CD4-positive, alpha-beta T cell treated with Interleukin-6 at 100 ng/mL for 8 hours (primary cell): ENCODE results near the gene UBE2E2.

Source experiments
- DNase-seq: peaks from one replicate; pipeline ENCODE4 v3.0.0-alpha.2; 2020; ENCODE audit warnings: mixed read lengths, low spot score

The UBE2E2 gene

DNA sequence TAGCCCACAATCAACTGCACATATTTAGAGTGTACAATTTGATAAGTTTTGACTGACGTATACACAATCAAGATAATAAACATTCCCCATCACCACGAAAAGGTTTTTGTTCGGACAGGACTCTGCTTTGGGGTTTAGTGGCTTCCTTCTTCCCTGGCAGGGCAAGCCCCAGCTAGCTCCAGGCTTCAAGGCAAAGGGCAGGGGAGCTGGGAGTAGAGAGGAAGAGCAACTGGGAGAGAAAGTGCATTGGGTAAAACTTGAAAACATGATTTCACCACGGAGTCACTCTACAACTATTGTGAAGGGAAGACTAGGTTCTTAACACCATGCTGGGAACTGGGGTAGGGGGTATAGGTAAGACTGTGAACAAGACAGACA lies 417.5 kb downstream of the UBE2E2 start:
- no peak for DNase-seq

DNA sequence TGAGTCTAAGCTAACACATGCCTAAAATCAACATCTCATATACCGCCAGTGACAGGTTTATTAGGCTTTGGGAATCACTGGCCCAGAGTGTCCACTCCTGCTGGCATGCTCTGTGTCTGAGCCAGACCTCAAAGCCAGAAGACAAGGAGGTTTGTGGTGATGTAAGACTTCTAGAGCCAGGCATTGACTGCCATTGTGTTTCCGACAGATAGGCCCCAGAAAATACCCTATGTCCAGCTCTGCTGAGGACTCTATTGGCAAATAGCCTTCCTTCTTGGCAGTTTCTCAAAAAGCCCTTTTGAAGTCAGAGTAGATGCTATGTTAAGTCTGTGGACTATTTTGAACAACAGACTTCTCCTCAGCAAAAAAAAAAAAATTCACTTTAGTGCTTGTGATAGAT lies 420.7 kb downstream of the UBE2E2 start:
- DNase-seq, result no peak

DNA sequence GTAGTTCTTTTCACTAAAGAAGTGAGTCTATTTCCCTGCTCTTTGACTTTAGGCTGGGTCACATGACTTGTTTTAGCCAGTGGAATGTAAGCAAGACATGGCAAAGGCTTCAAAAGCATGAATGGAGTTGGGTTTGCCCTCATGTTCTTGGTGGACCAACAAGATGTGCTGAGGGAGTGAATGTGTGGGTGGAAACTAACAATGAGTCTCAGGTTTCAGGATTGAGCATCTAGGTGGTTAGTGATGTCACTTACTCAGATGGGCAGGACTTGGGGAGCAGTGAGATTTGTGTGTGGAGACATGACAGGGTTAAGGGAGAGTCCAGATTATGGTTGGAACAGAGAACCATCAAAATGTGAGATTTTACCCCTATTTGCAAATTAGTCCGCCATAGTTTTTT lies 421.2 kb downstream of the UBE2E2 start:
- no peak for DNase-seq

DNA sequence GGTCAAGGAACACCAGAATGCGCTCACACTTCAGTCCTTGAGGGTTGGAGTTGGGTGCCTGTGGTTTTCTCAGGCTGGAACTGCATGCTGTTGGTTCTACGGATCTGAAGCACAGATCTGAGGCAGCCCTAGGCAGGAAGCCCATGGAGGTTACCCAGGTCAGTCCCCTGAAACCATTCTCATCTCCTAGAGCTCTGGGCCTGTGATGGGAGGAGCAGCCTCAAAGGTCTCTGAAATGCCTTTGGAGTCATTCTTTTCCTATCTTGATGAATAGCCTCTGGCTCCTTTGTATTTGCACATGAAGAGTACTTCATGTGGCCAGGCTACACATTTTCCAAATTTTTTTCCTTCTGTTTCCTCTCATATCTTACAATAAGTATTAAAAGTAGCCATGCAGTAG lies 423.3 kb downstream of the UBE2E2 start:
- no peak for DNase-seq

- no peak for DNase-seq
Observed at GRCh38 chr3:23629181-23629894, 426.2 kb downstream of the UBE2E2 start.

GRCh38 chr3:23633261-23633960 lies 430.3 kb downstream of the UBE2E2 start:
- DNase-seq, result no peak

DNA sequence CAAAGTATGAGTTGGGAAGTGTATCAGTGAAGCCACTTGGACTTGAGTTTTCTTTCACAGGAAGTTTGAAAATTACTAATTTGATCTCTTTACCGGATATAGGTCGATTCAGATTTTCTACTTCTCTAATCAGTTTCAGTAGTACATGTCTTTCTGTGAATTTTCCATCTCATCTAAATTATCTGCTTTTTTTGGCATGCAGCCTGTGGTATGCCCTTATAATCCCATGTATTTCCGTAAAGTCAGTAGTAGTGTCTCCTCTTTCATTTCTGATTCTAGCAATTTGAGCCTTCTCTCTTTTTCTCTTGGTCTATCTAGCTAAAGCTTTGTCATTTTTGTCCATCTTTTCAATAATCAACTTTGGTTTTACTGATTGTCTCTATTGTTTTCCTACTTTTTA lies 434.2 kb downstream of the UBE2E2 start:
- DNase-seq, result no peak

- DNase-seq, result no peak
Observed at GRCh38 chr3:23640471-23641146, 437.5 kb downstream of the UBE2E2 start.
